ENCODE measurements around the gene MORF4L1.
"Not testable (repeated sequence)": the region's sequence is repeated elsewhere in the genome, so short reads cannot be mapped to it uniquely, and the experiment has no call there.

GRCh38 chr15:78928176-78928575, 55.5 kb downstream of the MORF4L1 start:
- TF ChIP-seq CTCF, POLR2A, EP300 (IDR thresholded peaks at IDR 0.05): not testable (repeated sequence)

Data from tibial nerve (tissue), 4 donors.